Glomerular visceral epithelial cell (primary cell): ENCODE data around the gene LTBP2.

Source experiments
- DNase-seq: peaks from one replicate; pipeline ENCODE4 v3.0.0-alpha.2; 2016; ENCODE audit errors: extremely low spot score

LTBP2 gene

DNA sequence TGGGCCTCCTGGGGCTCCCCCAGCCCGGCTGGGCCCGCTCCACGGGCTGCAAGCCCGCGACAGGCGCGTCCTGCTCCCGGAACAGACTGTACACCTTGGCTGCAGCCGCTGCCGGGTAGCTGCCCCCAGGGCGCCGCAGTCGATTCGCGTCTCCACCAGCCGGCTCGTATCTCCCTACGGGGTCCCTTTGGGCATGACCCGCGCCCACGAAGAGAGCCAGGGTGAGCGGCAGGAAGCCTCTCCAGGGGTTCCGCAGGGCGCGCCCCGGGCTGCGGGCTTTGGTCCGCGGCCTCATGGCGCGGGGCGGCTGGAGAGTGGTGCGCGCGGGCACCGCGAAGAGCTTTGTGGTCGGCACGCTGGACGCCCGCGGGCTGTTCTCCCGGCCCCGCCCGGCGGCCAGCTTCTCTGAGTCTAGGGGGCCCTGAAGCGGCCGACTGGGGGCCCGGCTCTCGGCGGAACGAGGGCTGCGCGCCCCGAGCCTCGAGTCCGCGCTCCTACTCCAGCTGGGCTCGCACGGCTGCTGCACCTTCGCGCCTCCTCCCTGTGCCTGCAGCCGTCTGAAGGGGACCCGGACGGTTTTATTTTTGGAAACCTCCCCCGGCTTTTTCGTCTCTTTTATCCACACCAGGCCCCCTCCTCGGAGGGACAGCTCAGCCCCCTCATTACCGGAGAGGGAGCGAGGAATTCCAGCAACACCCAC is at the start of gene LTBP2:
Gene LTBP2 (minus strand): TSS at position 588 of the 700 bp plus-strand sequence. CDS start 293 bp downstream, at position 295.
- no peak for DNase-seq

DNA sequence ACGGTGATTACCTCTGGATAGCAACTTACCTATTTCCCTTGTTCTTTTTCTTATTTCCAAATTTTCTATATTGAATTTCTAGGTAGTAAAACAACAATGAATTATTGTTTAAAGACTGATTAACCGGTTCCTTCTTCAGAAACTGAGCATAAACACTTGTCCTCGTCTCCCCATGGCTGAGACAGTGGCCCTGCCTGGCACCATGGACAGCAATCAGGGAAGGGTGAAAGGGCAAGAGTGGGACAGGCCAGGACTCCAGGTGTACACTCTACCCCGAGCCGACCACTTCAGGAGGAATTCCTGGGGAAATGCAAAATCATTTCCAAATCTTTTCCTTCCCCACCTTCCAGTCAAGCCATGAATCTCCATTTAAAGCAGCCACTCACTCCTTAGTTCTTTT is 48.8 kb upstream of the LTBP2 start:
- DNase-seq: no peak

DNA sequence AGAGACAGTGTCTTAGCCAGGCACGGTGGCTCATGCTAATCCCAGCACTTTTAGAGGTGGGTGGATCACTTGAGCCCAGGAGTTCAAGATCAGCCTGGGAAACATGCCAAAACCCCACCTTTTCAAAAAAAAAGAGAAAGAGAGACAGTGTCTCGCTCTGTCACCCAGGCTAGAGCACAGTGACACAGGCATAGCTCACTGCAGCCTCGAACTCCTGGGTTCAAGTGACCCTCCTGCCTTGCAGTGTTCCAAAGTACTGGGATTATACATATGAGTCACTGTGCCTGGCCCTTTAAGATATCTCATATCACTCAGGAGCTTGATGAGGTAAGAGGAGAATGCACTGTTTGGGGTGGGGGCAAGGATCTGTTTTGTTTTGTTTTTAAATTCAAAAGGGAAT is 48.1 kb upstream of the LTBP2 start:
- DNase-seq: no peak

DNA sequence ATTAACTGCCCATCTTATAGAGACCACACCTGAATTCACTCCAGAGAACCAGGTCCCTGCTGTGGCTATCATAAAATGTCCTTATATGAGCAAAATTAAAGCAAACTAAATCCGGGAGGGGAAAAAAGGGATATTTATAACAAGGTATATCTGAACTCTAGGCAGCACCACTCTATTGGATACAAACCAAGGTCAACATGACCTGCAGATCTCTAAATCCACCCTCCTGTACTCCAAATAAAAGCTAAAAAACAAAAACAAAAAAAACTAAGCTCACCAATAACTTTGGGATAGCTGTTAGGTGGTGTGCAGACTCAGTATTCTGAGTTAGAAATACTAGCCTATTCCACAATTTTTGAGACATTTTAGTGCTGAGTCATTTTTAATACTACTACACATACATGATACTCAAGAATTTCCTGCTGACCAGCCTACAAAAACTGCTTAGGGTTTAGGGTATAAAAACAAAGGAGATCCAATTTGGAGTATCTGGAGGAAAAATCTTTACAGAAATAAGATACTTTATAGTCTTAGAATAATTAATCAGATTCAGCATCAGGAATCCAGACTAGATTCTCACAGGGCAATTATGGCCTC is 46.6 kb upstream of the LTBP2 start:
- DNase-seq: no peak

DNA sequence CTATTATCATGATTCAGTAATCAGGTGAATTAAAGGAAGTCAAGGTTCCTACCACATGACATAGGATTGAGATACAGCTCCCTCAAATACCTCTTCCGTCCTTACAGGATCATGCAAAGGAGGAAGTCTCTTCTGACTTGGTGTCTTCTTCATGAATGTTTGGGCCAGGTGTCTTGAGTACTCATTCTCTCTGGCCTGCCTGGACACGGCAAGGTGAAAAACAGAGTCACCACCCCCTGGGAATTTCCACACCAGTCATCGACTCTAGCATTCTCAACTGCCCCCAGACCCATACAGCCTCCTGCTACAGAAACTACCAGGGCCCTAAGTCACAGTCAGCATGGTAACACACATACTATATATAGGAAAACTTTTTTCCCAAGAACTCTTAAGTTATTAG is 44.9 kb upstream of the LTBP2 start:
- DNase-seq: no peak

DNA sequence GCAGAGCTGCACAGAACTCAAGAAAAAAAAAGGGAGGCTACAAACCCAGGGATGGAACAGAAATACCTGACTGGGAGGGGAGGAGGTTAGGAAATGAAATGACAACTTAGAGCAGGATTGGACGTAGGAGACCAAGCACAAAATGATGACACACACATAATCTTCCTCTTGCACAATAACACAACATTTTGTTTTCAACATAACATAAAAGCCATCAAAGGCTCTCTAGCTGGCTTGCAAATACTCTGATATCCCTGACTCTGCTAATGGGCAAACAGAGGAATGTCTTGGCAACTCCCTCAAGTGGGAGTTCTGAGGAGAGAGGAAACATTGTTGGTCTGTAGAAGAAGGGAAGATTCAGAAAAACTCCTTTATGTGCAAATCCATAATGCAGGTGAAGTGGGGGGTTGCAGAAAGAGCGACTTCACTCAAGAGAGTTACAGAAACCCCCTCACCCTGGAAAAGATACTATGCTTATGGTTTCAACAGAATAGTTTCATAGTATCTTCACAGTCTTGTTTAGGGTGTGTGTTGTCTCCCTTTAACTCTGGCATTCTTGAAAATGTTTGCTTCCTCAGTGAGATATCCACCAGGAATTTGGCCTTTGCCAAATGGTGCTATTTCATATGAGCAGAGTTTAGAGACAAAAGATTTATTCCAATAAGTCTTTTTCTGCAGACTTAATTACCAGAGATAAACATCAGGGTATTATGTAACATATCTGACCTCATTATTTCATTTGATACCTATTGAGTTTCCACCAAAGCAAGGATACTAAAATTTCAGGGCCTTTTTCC is 43.8 kb upstream of the LTBP2 start:
- no peak for DNase-seq

DNA sequence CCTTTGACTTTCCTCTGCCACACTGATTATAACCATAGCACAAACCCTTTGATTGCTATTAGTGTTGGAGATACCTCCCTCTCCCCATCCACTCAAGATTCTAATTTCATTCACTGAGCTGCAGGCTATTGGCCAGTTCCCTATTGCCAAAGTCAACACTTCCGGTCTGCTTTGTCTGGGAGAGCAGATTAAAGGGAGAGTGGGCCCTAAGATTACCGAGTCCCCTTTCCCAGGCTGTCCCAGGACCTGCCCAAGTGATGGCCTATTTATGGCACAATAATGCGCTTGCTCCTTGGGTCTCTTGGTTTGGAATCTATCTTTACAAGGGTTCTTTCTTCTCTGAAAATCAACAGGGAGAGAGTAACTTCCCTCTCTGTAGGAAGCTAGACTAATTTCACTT is 42.9 kb upstream of the LTBP2 start:
- DNase-seq: no peak

DNA sequence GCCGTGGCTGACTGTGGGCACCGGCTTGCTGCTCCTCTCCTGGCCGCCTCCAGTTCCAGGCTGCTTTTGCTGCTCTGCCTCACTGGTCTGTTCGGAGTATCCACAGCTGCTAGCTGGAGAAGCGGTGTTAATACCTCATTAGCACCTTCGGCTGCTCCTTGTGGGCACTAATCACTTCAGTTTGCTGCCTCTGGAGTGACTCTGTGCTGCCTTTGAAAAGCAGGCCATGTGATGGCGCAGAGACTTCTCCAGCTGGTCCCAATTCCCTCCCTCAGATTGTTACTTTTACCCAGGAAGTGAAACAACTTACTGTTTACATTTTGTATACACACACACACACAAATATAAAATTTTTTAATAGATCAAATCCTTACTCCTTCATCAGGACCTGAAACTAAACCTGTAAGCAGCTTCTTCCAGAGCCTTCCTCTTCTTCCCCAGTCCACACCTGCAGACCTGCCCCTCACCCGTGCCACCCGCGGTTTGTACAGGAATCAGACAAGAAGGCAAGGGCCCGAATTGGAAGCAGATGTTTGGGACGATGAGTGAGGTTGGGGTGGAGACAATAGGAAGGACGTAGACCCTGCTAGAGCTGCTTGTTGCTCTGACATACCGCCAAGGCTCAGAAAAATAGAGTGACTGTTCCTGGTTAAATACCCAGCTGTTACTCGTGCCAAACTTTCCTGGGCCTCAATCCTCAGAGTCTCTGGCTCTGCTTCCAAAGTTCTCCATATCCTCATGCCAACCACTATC is 41.5 kb upstream of the LTBP2 start:
- no peak for DNase-seq

DNA sequence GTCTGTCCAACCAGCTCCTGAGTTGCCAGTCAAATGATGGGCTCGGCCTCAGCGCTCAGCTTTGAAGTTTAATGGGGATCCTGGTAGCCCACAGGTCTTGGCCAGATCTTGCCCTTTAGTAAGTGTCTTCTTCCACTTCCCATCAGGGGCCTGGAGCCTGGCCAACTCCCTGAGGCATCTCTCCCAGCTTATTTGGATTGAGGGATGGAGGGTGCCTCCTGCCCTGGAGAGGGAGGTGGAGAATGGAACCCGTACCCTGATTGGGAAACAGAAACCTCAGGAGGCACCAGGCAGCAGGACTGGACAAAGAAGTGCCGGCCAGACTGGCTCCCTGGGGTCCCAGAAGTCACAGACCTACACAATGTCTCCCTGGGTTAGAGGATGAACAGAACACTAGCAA is 40.5 kb upstream of the LTBP2 start:
- no peak for DNase-seq

DNA sequence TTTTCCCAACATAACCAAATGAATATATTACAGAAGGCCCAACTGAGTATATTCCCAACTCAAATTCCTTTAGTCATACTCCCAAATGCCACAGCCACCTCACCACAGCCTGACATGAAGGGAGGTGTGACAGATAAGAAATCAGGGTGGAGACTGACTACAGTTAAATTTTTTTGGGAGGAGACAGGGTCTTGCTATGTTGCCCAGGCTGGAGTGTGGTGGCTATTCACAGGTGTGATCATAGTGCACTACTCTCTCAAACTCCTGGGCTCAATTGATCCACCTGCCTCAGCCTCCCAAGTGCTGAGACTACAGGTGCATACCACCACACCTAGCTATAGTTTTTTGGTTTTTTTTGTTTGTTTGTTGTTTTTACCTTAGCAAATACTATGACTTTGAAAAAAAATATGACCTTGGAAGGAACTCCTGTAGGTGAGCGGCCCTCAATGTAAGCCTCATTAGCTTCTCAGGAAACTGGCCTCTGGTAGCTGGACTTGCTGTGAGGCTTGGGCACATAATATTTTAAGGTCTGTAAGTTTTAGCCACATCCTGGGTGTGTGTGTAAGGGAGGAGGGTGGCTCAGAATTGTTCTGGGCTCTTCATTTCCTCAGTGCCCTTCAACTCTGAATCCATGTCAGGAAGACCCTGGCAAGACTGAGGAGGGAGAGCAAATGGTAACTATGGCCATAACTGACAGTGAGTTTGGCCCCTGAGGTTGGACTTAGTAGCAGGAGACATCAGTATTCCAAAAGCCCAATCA is 39.1 kb upstream of the LTBP2 start:
- no peak for DNase-seq

DNA sequence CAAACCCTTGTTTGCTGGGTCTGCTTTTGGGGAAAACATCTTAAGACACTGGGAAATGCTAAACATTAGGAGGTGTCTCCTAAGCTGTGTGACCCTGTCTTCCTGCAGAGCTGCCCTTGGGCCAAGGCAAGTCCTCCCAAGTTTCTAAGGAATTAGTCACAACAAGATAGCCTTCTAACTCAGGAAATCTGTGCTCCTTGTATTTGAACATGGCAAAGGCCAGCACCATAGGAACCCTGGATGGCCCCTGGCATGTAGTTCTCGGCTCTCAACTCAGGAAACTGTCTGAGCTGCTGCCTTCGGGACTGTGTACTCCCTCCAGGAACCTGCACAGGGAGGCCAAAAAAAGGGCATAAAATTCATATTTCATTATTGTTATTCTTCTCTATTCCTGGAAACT is 37.6 kb upstream of the LTBP2 start:
- no peak for DNase-seq

DNA sequence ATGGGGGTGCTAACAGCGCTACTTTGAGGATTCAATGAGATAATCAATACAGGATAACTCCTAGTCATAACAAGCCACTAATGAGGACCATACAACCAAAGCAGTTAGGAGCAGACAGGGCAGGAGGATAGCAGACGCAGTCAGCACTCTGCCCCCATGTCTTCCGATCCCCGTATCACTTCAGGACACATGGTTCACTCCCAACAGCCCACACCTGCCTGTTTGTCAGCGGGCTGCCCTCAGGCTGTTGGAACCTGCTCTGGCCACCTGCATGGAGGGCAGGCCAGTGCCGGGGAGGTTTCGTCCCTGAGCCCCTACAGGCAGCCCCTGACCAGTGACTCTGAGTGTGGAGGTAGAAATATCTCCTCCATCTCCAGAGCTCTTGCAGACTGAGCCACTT is 37.1 kb upstream of the LTBP2 start:
- no peak for DNase-seq

DNA sequence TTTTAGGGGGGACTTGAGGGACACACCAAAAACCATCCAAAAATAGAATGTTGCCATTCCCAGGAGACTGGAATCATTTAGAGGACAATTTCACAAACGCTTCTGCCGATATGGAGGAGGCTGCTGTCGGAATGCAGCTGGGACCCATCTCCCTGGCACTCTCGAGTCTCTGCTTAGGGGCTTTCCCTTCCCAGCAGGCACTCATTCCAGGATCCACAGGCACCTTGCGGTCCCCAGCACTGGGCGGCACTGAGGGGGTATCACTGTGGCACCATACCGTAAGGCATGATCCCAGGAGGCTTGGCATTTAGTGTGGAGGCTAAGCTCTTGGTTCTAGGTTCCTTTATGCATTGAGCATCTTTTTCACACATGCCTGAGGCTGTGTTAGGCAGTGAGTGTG is 36.6 kb upstream of the LTBP2 start:
- no peak for DNase-seq

DNA sequence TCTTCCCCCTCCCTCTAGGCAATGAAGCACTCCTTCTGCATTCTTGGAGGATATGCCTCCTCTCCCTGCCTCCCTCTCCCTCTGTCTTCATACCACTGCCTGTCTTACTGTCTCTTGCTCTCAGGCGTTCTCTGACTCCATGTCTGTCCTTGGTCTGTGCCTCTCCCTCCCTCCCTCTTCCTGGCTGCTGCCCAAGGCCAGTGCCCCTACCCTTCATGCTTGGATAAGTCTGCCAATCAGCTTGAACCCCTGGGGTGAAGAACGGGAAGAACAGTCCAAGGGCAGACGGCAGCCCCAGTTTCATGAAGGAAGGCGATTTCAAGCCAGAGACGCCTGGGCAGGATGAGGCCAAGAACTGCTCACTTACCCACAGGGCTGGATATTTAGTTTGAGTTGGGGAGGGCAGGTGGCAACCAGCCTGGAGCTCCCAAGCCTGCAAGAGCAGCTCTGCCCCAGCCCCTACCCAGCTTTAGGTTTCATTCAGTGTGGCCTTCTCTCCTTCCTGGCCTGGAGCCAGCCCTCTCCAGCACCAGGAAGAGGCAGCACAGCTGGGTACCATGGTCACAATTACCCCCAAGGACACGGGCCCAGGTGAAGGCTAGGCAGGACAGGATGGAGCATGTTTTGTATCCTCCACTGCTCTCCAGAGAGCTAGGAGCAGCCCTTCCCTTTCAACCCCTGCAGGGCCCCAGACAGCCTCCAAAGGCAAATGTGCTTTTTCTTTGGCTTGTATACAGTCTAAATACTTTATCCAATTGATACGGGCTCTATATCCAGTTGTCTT is 35.8 kb upstream of the LTBP2 start:
- peak; percentile 32 for DNase-seq

DNA sequence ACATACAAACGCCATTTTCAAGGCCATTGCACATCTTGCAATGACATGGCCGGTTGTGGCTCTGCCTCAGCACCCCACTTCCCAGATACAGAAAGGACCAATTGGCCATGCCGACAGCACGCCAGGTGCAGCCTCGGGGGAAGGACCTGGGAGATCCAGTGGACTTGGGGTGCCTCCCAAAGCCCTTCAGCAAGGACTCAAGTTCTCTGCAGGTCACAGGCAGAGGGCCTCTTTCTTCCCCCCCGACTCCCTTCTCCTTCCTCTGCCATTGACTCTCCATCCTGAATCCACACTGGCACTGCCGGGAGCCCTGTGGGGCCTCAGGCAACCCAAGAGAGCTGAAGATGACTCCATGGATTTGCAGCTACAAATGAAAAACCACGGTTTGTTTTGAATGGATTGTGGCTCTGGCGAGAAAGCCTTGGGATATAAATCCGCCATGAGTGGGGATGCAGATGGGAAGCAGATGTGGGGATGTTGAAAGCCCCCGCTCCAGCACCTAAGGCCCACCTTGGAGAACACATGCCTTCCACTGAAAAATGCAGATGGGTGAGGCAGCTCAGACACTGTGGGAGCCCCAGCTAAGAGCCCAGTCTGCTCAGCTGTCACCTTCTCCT is 35.1 kb upstream of the LTBP2 start:
- DNase-seq: no peak

DNA sequence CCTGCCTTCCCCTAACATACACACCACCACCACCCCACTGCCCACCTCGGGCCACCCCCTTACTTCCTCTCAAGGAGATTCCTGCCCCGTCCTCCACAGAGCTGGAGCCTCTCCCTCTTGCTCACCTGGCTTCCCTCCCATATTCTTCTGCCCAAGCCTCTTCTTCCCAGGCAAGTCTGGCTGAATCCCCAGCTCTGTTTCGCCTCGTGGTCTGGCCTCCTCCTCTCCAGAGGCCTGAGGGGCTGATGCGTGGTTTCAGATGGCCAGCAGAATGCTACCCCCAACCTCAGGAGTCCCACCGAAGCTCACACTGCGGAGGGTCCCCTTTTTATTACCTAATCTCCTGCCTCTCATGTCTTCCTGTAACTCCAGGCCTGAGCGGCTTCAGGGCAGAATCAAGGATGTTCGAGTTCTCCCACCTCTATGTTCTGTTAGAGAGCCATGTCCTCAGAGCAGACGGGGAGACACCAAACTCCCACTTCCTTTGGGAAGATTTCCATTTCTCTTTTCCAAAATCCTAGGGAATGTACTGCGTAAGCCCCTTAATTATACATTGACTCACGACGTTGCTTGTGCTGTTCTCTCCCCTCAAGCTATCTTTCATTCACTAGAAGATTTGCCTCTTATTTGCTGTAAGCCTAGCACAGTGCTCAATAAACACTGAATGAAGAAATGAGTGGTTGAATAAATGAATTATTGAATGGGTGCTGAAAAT is 33.9 kb upstream of the LTBP2 start:
- no peak for DNase-seq

DNA sequence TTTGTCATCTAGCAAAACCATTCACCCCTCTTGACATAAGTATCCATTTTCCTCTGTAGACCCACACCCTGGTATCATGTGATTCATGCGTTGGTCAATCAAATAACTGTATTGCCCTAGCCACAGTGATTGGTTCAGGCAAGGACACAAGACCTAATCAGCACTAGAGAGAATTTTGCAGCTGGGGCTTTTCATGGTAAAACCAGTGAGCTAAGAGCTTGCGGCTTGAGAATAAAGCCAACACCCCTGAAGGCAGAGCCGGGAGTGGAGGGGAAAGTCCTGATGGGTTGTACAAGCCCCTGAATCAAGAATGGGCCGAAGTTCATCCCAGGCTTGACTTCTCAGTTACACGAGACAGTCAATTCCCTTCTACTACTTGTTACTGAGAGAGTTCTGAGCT is 33.2 kb upstream of the LTBP2 start:
- DNase-seq: no peak

DNA sequence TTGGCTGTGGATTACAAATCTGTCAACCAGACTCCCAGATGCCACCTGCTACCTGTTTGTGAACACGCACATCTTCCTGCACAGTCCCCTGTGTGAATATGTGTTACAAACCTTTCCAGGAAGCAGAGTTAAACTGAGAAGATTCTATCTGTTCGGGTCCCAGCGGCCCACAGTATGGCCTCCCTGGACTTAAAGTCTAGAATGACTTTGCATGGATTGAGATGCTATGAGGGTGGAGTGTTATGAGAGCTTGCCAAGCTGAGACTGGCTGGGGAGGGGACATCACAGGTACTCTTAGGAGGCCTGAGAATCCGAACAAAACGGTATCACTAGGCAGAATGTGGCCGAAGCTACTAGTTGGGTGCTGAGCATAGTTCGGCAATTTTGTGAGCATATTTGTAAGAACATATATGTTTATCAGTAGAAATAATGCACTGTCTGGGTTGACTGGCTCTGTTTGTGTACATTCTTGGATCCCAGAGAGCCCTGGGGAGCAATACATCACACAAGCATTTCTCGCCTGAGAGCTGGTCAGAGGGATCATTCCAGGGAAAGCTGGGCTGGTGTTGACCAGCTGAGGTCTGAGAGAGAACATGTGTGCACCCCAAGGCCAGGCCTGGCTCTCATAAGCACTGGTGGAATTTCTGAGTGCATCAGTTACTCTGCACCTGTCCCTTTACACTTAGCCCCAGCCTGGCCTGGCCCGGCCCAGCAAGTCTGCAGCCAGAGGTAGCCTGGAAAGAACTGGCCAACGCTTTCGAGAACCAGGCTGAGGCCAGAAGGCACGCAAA is 29.8 kb upstream of the LTBP2 start:
- no peak for DNase-seq

DNA sequence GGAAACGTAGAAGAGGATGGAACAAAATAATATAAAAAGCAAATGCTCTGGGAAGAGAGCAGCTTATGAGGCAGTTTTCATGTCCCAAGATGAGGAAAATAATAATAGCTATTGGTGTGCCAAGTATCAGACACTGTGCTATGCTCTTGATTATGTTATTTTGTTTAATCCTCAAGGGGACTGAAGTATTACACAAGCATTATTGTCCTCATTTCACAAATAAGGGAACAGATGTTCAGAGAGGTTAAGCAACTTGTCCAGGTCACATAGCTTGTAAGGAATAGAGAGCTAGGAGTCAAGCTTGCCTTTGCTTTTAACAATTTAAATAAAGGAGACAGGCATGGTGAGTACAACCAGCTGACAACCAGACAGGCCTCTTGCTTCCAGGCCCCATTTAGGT is 26.9 kb upstream of the LTBP2 start:
- no peak for DNase-seq
